Spinal cord (tissue), 10 donors: Measurements from ENCODE around the gene CTU2. TPM values are rescaled to one million over a fixed set of nuclear protein-coding genes. Genes with fewer than 3 reads are reported as not detected.

Source experiments
- DNase-seq, 6 donors: peaks; one replicate each; pipeline versions ENCODE4 v3.0.0 to v3.0.0-alpha.2; 2013 to 2015; ENCODE audit warnings: low spot score in 6 of 6, low read depth in 4 of 6
- H3K27ac ChIP-seq: one replicate; pipeline ENCODE4 v1.5.1; 2013; ENCODE audit warnings: low read depth, low read length, control low read depth
- H3K27me3 ChIP-seq: one replicate; pipeline ENCODE4 v1.6.1; 2013; ENCODE audit warnings: low read length; ENCODE audit not compliant: control insufficient read depth, insufficient read depth
- H3K36me3 ChIP-seq: one replicate; pipeline ENCODE4 v1.6.1; 2013; ENCODE audit warnings: low read length; ENCODE audit not compliant: control insufficient read depth, insufficient read depth
- H3K4me1 ChIP-seq: one replicate; pipeline ENCODE4 v1.6.1; 2013; ENCODE audit warnings: low read length; ENCODE audit not compliant: control insufficient read depth, insufficient read depth
- H3K4me3 ChIP-seq: one replicate; pipeline ENCODE4 v1.5.1; 2013; ENCODE audit warnings: low read depth, low read length, control low read depth
- H3K9me3 ChIP-seq: one replicate; pipeline ENCODE4 v1.6.1; 2013; ENCODE audit warnings: low read length; ENCODE audit not compliant: control insufficient read depth, insufficient read depth
- WGBS: methylation state at CpG from one replicate; pipeline ENCODE4 v1.1.5; 2013; ENCODE audit warnings: missing lambda C conversion rate; ENCODE audit not compliant: insufficient coverage; 5-methylcytosine and 5-hydroxymethylcytosine counted together
- polyA plus RNA-seq, 2 donors: library from polyadenylated mRNA; unstranded; fragments of 120-200 nt; gene quantifications; one replicate each; pipeline ENCODE4 v1.2.1, GENCODE V29; 2013; ENCODE audit not compliant: insufficient read length in 2 of 2
- total RNA-seq, 2 donors: library from RNA; depleted of rRNA in 1 of 2; stranded (reverse); fragments of 120-200 nt in 1 of 2; fragments of >200 nt in 1 of 2; gene quantifications; one replicate each; pipeline versions ENCODE4 v1.2.3 to v1.2.4, GENCODE V29; 2013 to 2014
- donor health status: healthy.

CTU2 gene
- total and polyA plus RNA-seq, 4 donors, result 8.6 to 25.8 (median 20.0) TPM

GRCh38 chr16:88702371-88703210 is 3.7 kb upstream of the CTU2 start:
- Histone ChIP-seq H3K4me3 (no peak overlapping the region), H3K4me1 (peaks cover 55% of the 10 kb centered on the region), H3K27ac (no peak overlapping the region), H3K27me3 (no peaks in the 10 kb centered on the region), H3K9me3 (no peaks in the 10 kb centered on the region), H3K36me3 (peaks cover 64% of the 10 kb centered on the region)
- WGBS, result 88% methylated on average over 31 of the region's 31 CpGs
- DNase-seq, result no peak

GRCh38 chr16:88703486-88704309 is 2.6 kb upstream of the CTU2 start:
- 86% methylated on average over 25 of the region's 26 CpGs for WGBS
- no peaks in the 10 kb centered on the region for H3K9me3 ChIP-seq
- H3K4me1 ChIP-seq, result peaks cover 63% of the 10 kb centered on the region
- H3K36me3 ChIP-seq, result peaks cover 59% of the 10 kb centered on the region
- no peaks in the 10 kb centered on the region for H3K27me3 ChIP-seq
- H3K4me3 ChIP-seq, result no peak overlapping the region
- no peak for DNase-seq
- peak overlapping the region; percentile 15 for H3K27ac ChIP-seq

- WGBS, result 41% methylated on average over 9 of the region's 9 CpGs
- H3K9me3 ChIP-seq, result no peaks in the 10 kb centered on the region
- H3K4me3 ChIP-seq, result peak overlapping the region; percentile 36
- H3K4me1 ChIP-seq, result peaks cover 63% of the 10 kb centered on the region
- peak in 1 of 6 donors; percentile 31 for DNase-seq
- H3K27ac ChIP-seq, result peak overlapping the region; percentile 33
- H3K27me3 ChIP-seq, result no peaks in the 10 kb centered on the region
- H3K36me3 ChIP-seq, result peaks cover 59% of the 10 kb centered on the region
Measured at GRCh38 chr16:88705076-88705684, 1.1 kb upstream of the CTU2 start.

GRCh38 chr16:88705801-88706228 is 488 bp upstream of the CTU2 start:
- H3K4me1 ChIP-seq, result peaks cover 57% of the 10 kb centered on the region
- DNase-seq, result peak in 1 of 6 donors; percentile 15
- peaks cover 59% of the 10 kb centered on the region for H3K36me3 ChIP-seq
- WGBS, result under 1% methylated on average over 57 of the region's 57 CpGs
- no peak overlapping the region for H3K27ac ChIP-seq
- peak overlapping the region; percentile 36 for H3K4me3 ChIP-seq
- no peaks in the 10 kb centered on the region for H3K9me3 ChIP-seq
- no peaks in the 10 kb centered on the region for H3K27me3 ChIP-seq

GRCh38 chr16:88706965-88707826 is 893 bp downstream of the CTU2 start:
- Histone ChIP-seq H3K27me3 (no peaks in the 10 kb centered on the region), H3K27ac (no peak overlapping the region), H3K36me3 (peaks cover 58% of the 10 kb centered on the region), H3K4me3 (peak overlapping the region; percentile 78), H3K9me3 (no peaks in the 10 kb centered on the region), H3K4me1 (peaks cover 45% of the 10 kb centered on the region)
- 39% methylated on average over 9 of the region's 17 CpGs for WGBS
- DNase-seq, result no peak

GRCh38 chr16:88710556-88710955 is 4.3 kb downstream of the CTU2 start:
- Histone ChIP-seq H3K27me3 (no peaks in the 10 kb centered on the region), H3K36me3 (peaks cover 70% of the 10 kb centered on the region), H3K4me1 (peaks cover 18% of the 10 kb centered on the region), H3K4me3 (no peak overlapping the region), H3K9me3 (no peaks in the 10 kb centered on the region), H3K27ac (no peak overlapping the region)
- no peak for DNase-seq
- WGBS, result 83% methylated on average over 15 of the region's 16 CpGs

- Histone ChIP-seq H3K4me1 (peaks cover 14% of the 10 kb centered on the region), H3K27ac (no peak overlapping the region), H3K4me3 (no peak overlapping the region), H3K36me3 (peaks cover 83% of the 10 kb centered on the region), H3K9me3 (no peaks in the 10 kb centered on the region), H3K27me3 (no peaks in the 10 kb centered on the region)
- 69% methylated on average over 18 of the region's 18 CpGs for WGBS
- DNase-seq, result no peak
Measured at GRCh38 chr16:88711750-88712340, 5.5 kb downstream of the CTU2 start.

GRCh38 chr16:88712362-88712979 is 6.2 kb downstream of the CTU2 start:
- H3K4me3 ChIP-seq, result no peak overlapping the region
- DNase-seq, result no peak
- H3K4me1 ChIP-seq, result peaks cover 7% of the 10 kb centered on the region
- H3K36me3 ChIP-seq, result peaks cover 88% of the 10 kb centered on the region
- WGBS, result 72% methylated on average over 21 of the region's 25 CpGs
- no peak overlapping the region for H3K27ac ChIP-seq
- no peaks in the 10 kb centered on the region for H3K9me3 ChIP-seq
- H3K27me3 ChIP-seq, result no peaks in the 10 kb centered on the region
